Erythroblast (primary cell): ENCODE measurements around the gene FAM149B1.

ENCODE experiments used
- GATA1 ChIP-seq: IDR thresholded peaks from 2 replicates; pipeline ENCODE4 v1.6.1; 2011; ENCODE audit warnings: low read depth, mild to moderate bottlenecking, control low read depth, low read length, moderate library complexity
- POLR2A ChIP-seq: IDR thresholded peaks from 2 replicates; pipeline ENCODE4 v1.6.1; 2011; ENCODE audit warnings: mild to moderate bottlenecking, low read length

GRCh38 chr10:73253225-73253555 is 85.3 kb downstream of the FAM149B1 start:
- TF ChIP-seq POLR2A, result no peak
- TF ChIP-seq GATA1, result no peak
